Activated naive CD4-positive, alpha-beta T cell treated with anti-CD3 and anti-CD28 coated beads, Interleukin-2, amount 50 U/mL, for 24 hours (primary cell): ENCODE measurements around the gene PNLIPRP1.

Experiments used
- H3K27ac Mint-ChIP-seq: one replicate; pipeline ENCODE4 v1.8.0; 2021; ENCODE audit warnings: mild to moderate bottlenecking, mixed read lengths
- H3K27me3 Mint-ChIP-seq: one replicate; pipeline ENCODE4 v1.8.0; 2021; ENCODE audit warnings: mixed read lengths
- H3K36me3 Mint-ChIP-seq: one replicate; pipeline ENCODE4 v1.8.0; 2021; ENCODE audit warnings: mixed read lengths
- H3K4me1 Mint-ChIP-seq: one replicate; pipeline ENCODE4 v1.8.0; 2021; ENCODE audit warnings: mixed read lengths
- H3K4me3 Mint-ChIP-seq: one replicate; pipeline ENCODE4 v1.8.0; 2021; ENCODE audit warnings: mild to moderate bottlenecking, mixed read lengths
- H3K9me3 Mint-ChIP-seq: one replicate; pipeline ENCODE4 v1.8.0; 2021; ENCODE audit warnings: mixed read lengths

Gene PNLIPRP1

GRCh38 chr10:116589926-116590325 lies 833 bp upstream of the PNLIPRP1 start:
- Mint-ChIP-seq H3K9me3 (peaks cover 5% of the 10 kb centered on the region), H3K4me3 (no peak overlapping the region), H3K36me3 (no peaks in the 10 kb centered on the region), H3K4me1 (no peaks in the 10 kb centered on the region), H3K27ac (no peak overlapping the region), H3K27me3 (peaks cover 6% of the 10 kb centered on the region)

- Mint-ChIP-seq H3K9me3 (no peaks in the 10 kb centered on the region), H3K27ac (no peak overlapping the region), H3K36me3 (no peaks in the 10 kb centered on the region), H3K27me3 (no peaks in the 10 kb centered on the region), H3K4me3 (no peak overlapping the region), H3K4me1 (no peaks in the 10 kb centered on the region)
These were observed 2.5 kb downstream of the PNLIPRP1 start for GRCh38 chr10:116593139-116593740.

GRCh38 chr10:116594525-116595035 lies 3.8 kb downstream of the PNLIPRP1 start:
- no peaks in the 10 kb centered on the region for H3K36me3 Mint-ChIP-seq
- no peak overlapping the region for H3K4me3 Mint-ChIP-seq
- no peaks in the 10 kb centered on the region for H3K4me1 Mint-ChIP-seq
- H3K27me3 Mint-ChIP-seq: no peaks in the 10 kb centered on the region
- H3K27ac Mint-ChIP-seq: no peak overlapping the region
- H3K9me3 Mint-ChIP-seq: no peaks in the 10 kb centered on the region

- no peaks in the 10 kb centered on the region for H3K27me3 Mint-ChIP-seq
- no peak overlapping the region for H3K27ac Mint-ChIP-seq
- H3K4me1 Mint-ChIP-seq: no peaks in the 10 kb centered on the region
- H3K9me3 Mint-ChIP-seq: no peaks in the 10 kb centered on the region
- H3K36me3 Mint-ChIP-seq: no peaks in the 10 kb centered on the region
- H3K4me3 Mint-ChIP-seq: no peak overlapping the region
These were observed 5.3 kb downstream of the PNLIPRP1 start for GRCh38 chr10:116596062-116596461.

- Mint-ChIP-seq H3K4me1 (no peaks in the 10 kb centered on the region), H3K9me3 (no peaks in the 10 kb centered on the region), H3K27ac (no peak overlapping the region), H3K4me3 (no peak overlapping the region), H3K27me3 (no peaks in the 10 kb centered on the region), H3K36me3 (no peaks in the 10 kb centered on the region)
These were observed 6.8 kb downstream of the PNLIPRP1 start for GRCh38 chr10:116597543-116597942.

GRCh38 chr10:116598329-116598728 lies 7.6 kb downstream of the PNLIPRP1 start:
- Mint-ChIP-seq H3K36me3 (no peaks in the 10 kb centered on the region), H3K27me3 (no peaks in the 10 kb centered on the region), H3K27ac (no peak overlapping the region), H3K9me3 (no peaks in the 10 kb centered on the region), H3K4me1 (no peaks in the 10 kb centered on the region), H3K4me3 (no peak overlapping the region)

- Mint-ChIP-seq H3K4me3 (no peak overlapping the region), H3K9me3 (no peaks in the 10 kb centered on the region), H3K27me3 (no peaks in the 10 kb centered on the region), H3K4me1 (no peaks in the 10 kb centered on the region), H3K27ac (no peak overlapping the region), H3K36me3 (no peaks in the 10 kb centered on the region)
These were observed 9.2 kb downstream of the PNLIPRP1 start for GRCh38 chr10:116599991-116600390.

- peaks cover 7% of the 10 kb centered on the region for H3K27me3 Mint-ChIP-seq
- no peak overlapping the region for H3K27ac Mint-ChIP-seq
- no peaks in the 10 kb centered on the region for H3K9me3 Mint-ChIP-seq
- no peaks in the 10 kb centered on the region for H3K4me1 Mint-ChIP-seq
- no peak overlapping the region for H3K4me3 Mint-ChIP-seq
- H3K36me3 Mint-ChIP-seq: no peaks in the 10 kb centered on the region
These were observed 12.1 kb downstream of the PNLIPRP1 start for GRCh38 chr10:116602648-116603400.

GRCh38 chr10:116606061-116606483 lies 15.3 kb downstream of the PNLIPRP1 start:
- Mint-ChIP-seq H3K4me3 (no peak overlapping the region), H3K36me3 (peaks cover 2% of the 10 kb centered on the region), H3K4me1 (no peaks in the 10 kb centered on the region), H3K9me3 (no peaks in the 10 kb centered on the region), H3K27ac (no peak overlapping the region), H3K27me3 (peaks cover 19% of the 10 kb centered on the region)

GRCh38 chr10:116607336-116607735 lies 16.6 kb downstream of the PNLIPRP1 start:
- Mint-ChIP-seq H3K4me3 (no peak overlapping the region), H3K27me3 (peaks cover 19% of the 10 kb centered on the region), H3K36me3 (peaks cover 2% of the 10 kb centered on the region), H3K9me3 (no peaks in the 10 kb centered on the region), H3K4me1 (no peaks in the 10 kb centered on the region), H3K27ac (no peak overlapping the region)

- peaks cover 19% of the 10 kb centered on the region for H3K27me3 Mint-ChIP-seq
- no peak overlapping the region for H3K4me3 Mint-ChIP-seq
- no peak overlapping the region for H3K27ac Mint-ChIP-seq
- H3K9me3 Mint-ChIP-seq: no peaks in the 10 kb centered on the region
- peaks cover 2% of the 10 kb centered on the region for H3K36me3 Mint-ChIP-seq
- H3K4me1 Mint-ChIP-seq: no peaks in the 10 kb centered on the region
These were observed 18.2 kb downstream of the PNLIPRP1 start for GRCh38 chr10:116608686-116609594.

- Mint-ChIP-seq H3K27me3 (peaks cover 19% of the 10 kb centered on the region), H3K27ac (no peak overlapping the region), H3K4me3 (no peak overlapping the region), H3K36me3 (peaks cover 2% of the 10 kb centered on the region), H3K4me1 (no peaks in the 10 kb centered on the region), H3K9me3 (no peaks in the 10 kb centered on the region)
These were observed 19.8 kb downstream of the PNLIPRP1 start for GRCh38 chr10:116610443-116611152.

GRCh38 chr10:116611153-116611545 lies 20.4 kb downstream of the PNLIPRP1 start:
- Mint-ChIP-seq H3K9me3 (no peaks in the 10 kb centered on the region), H3K27me3 (peaks cover 16% of the 10 kb centered on the region), H3K4me1 (no peaks in the 10 kb centered on the region), H3K36me3 (peaks cover 2% of the 10 kb centered on the region), H3K27ac (no peak overlapping the region), H3K4me3 (no peak overlapping the region)

- Mint-ChIP-seq H3K36me3 (peaks cover 2% of the 10 kb centered on the region), H3K9me3 (no peaks in the 10 kb centered on the region), H3K27ac (no peak overlapping the region), H3K4me3 (no peak overlapping the region), H3K4me1 (no peaks in the 10 kb centered on the region), H3K27me3 (peaks cover 15% of the 10 kb centered on the region)
These were observed 21.5 kb downstream of the PNLIPRP1 start for GRCh38 chr10:116612107-116612769.

GRCh38 chr10:116613471-116613870 lies 22.7 kb downstream of the PNLIPRP1 start:
- peaks cover 11% of the 10 kb centered on the region for H3K27me3 Mint-ChIP-seq
- no peaks in the 10 kb centered on the region for H3K9me3 Mint-ChIP-seq
- no peaks in the 10 kb centered on the region for H3K4me1 Mint-ChIP-seq
- H3K27ac Mint-ChIP-seq: no peak overlapping the region
- peaks cover 2% of the 10 kb centered on the region for H3K36me3 Mint-ChIP-seq
- H3K4me3 Mint-ChIP-seq: no peak overlapping the region
